SU-DHL-6 (cell line): ENCODE measurements around the gene RADX.

Source experiments
- EZH2phosphoT487 ChIP-seq: fragments of 200-600 bp; sonication (generic), shearing (Covaris generic); conservative IDR thresholded peaks from 2 replicates; pipeline ENCODE4 v1.6.1; 2018; ENCODE audit warnings: mild to moderate bottlenecking, antibody characterized with exemption, low read length, moderate library complexity, mixed read lengths
- TF ChIP-seq, protein P1 (sequence below): fragments of 200-600 bp; sonication (generic); IDR thresholded peaks from one replicate; pipeline ENCODE4 v1.5.1; 2017; ENCODE audit warnings: antibody characterized with exemption, mild to moderate bottlenecking, low read length, moderate library complexity; ENCODE audit not compliant: insufficient read depth, poor library complexity, severe bottlenecking

DNA sequence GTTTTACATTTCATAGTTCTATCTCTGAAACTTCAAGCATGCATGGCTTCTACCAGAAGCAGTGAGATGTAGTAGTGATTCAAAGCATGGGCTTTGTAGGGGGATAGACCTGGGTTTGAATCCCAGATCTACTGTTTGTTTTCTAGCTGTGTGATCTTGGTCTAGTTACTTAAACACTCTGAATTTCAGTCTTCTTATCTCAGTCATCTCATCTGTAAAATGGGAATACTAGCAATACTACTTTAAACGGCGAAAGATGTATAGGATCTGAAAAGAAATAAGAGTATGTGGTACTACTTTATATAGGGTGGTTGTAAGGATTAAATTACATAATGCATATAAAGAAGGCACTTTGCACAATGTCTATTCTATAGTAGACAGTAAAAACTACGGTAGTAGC, 94.7 kb downstream of the RADX start:
- TF ChIP-seq, protein P1, sequence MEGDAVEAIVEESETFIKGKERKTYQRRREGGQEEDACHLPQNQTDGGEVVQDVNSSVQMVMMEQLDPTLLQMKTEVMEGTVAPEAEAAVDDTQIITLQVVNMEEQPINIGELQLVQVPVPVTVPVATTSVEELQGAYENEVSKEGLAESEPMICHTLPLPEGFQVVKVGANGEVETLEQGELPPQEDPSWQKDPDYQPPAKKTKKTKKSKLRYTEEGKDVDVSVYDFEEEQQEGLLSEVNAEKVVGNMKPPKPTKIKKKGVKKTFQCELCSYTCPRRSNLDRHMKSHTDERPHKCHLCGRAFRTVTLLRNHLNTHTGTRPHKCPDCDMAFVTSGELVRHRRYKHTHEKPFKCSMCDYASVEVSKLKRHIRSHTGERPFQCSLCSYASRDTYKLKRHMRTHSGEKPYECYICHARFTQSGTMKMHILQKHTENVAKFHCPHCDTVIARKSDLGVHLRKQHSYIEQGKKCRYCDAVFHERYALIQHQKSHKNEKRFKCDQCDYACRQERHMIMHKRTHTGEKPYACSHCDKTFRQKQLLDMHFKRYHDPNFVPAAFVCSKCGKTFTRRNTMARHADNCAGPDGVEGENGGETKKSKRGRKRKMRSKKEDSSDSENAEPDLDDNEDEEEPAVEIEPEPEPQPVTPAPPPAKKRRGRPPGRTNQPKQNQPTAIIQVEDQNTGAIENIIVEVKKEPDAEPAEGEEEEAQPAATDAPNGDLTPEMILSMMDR = no peak
- TF ChIP-seq EZH2phosphoT487 = no peak
